GM19239 (cell line): ENCODE data around the gene S100PBP.

Experiments used
- DNase-seq: peaks from one replicate; pipeline ENCODE4 v3.0.0; 2011; ENCODE audit warnings: low spot score; ENCODE audit not compliant: insufficient read length
- FAIRE-seq: peaks from 2 replicates; lab custom pipeline; 2011; peaks lifted over from hg19 to GRCh38; lab: Jason Lieb, UNC

S100PBP gene

GRCh38 chr1:32817159-32817814 is at the start of gene S100PBP, which contains the start of gene YARS1:
Gene S100PBP, plus strand, starts transcription at chr1:32817653. Its CDS starts 8,447 bp downstream, at chr1:32826100.
Gene YARS1, minus strand, starts transcription at chr1:32817358. Its CDS starts 114 bp downstream, at chr1:32817244.
- FAIRE-seq (peak; percentile 94), DNase-seq (peak; percentile 82)

GRCh38 chr1:32768110-32768850 is 49.2 kb upstream of the S100PBP start:
- DNase-seq (no peak), FAIRE-seq (no peak)

- FAIRE-seq, result no peak
- DNase-seq, result no peak
These were observed 47.8 kb upstream of the S100PBP start for GRCh38 chr1:32769524-32770220.

GRCh38 chr1:32770221-32770731 is 47.2 kb upstream of the S100PBP start:
- no peak for FAIRE-seq
- DNase-seq, result no peak

GRCh38 chr1:32770741-32771548 is 46.5 kb upstream of the S100PBP start:
- DNase-seq (no peak), FAIRE-seq (no peak)

GRCh38 chr1:32771561-32772280 is 45.7 kb upstream of the S100PBP start:
- FAIRE-seq, result no peak
- DNase-seq, result no peak

- FAIRE-seq (no peak), DNase-seq (no peak)
These were observed 45.0 kb upstream of the S100PBP start for GRCh38 chr1:32772281-32773017.

- DNase-seq, result peak; percentile 93
- peak; percentile 90 for FAIRE-seq
These were observed 44.3 kb upstream of the S100PBP start for GRCh38 chr1:32773018-32773763.

GRCh38 chr1:32773764-32774463 is 43.5 kb upstream of the S100PBP start:
- no peak for FAIRE-seq
- DNase-seq, result no peak

- FAIRE-seq (no peak), DNase-seq (no peak)
These were observed 43.0 kb upstream of the S100PBP start for GRCh38 chr1:32774464-32774808.

- FAIRE-seq (no peak), DNase-seq (no peak)
These were observed 42.4 kb upstream of the S100PBP start for GRCh38 chr1:32774950-32775634.

- no peak for FAIRE-seq
These were observed 41.7 kb upstream of the S100PBP start for GRCh38 chr1:32775640-32776337.

GRCh38 chr1:32779242-32779641 is 38.2 kb upstream of the S100PBP start:
- FAIRE-seq, result no peak
- DNase-seq, result no peak

More at GRCh38 chr1:32775640-32776337, 41.7 kb upstream of the S100PBP start:
- DNase-seq, result no peak

GRCh38 chr1:32780005-32780404 is 37.4 kb upstream of the S100PBP start:
- FAIRE-seq (no peak), DNase-seq (no peak)

- DNase-seq, result no peak
These were observed 36.7 kb upstream of the S100PBP start for GRCh38 chr1:32780628-32781234.

GRCh38 chr1:32782086-32782485 is 35.4 kb upstream of the S100PBP start:
- no peak for DNase-seq
- FAIRE-seq, result no peak

More at GRCh38 chr1:32780628-32781234, 36.7 kb upstream of the S100PBP start:
- FAIRE-seq, result no peak
